Measurements from ENCODE around the gene RAB1B.

The RAB1B gene

GRCh38 chr11:66247295-66247694, 21.1 kb upstream of the RAB1B start:
- no peak for TF ChIP-seq CTCF (IDR thresholded peaks at IDR 0.05; ENCODE audit: low read depth, low read length, poor library complexity, severe bottlenecking)
- no peak for TF ChIP-seq EZH2phosphoT487 (IDR thresholded peaks at IDR 0.05; ENCODE audit: borderline replicate concordance, low read length)
- H3K9me3 ChIP-seq (ENCODE audit: control insufficient read depth, insufficient read depth, low read length), result no peaks in the 10 kb centered on the region
- H3K4me1 ChIP-seq (ENCODE audit: control insufficient read depth, low read length), result no peaks in the 10 kb centered on the region
- H3K79me2 ChIP-seq (ENCODE audit: control insufficient read depth, low read length), result no peaks in the 10 kb centered on the region
- H3K36me3 ChIP-seq (ENCODE audit: control insufficient read depth, low read length), result peaks cover 8% of the 10 kb centered on the region
- H3K4me3 ChIP-seq (ENCODE audit: low read length), result no peak overlapping the region
- H3K27ac ChIP-seq (ENCODE audit: low read depth, low read length), result no peak overlapping the region
- H3F3A ChIP-seq (ENCODE audit: control insufficient read depth, insufficient read depth), result no peaks in the 10 kb centered on the region; the same call in 1 of the 2 replicates
- no peaks in the 10 kb centered on the region for H4K20me1 ChIP-seq (ENCODE audit: control insufficient read depth, insufficient read depth, low read depth, low read length)
- H3K4me2 ChIP-seq (ENCODE audit: low read length), result no peak overlapping the region
- no peaks in the 10 kb centered on the region for H3K9me2 ChIP-seq (replicated peaks; ENCODE audit: control insufficient read depth, low read length)
- H3K27me3 ChIP-seq (ENCODE audit: control insufficient read depth, low read length), result no peaks in the 10 kb centered on the region

- Histone ChIP-seq H3K9me3 (ENCODE audit: control insufficient read depth, insufficient read depth, low read length) (no peaks in the 10 kb centered on the region), H3K9me2 (replicated peaks; ENCODE audit: control insufficient read depth, low read length) (no peaks in the 10 kb centered on the region), H3K79me2 (ENCODE audit: control insufficient read depth, low read length) (no peaks in the 10 kb centered on the region), H3K27me3 (ENCODE audit: control insufficient read depth, low read length) (no peaks in the 10 kb centered on the region), H3K36me3 (ENCODE audit: control insufficient read depth, low read length) (peaks cover 3% of the 10 kb centered on the region), H3K4me1 (ENCODE audit: control insufficient read depth, low read length) (no peaks in the 10 kb centered on the region), H3K27ac (ENCODE audit: low read depth, low read length) (no peak overlapping the region), H3K4me3 (ENCODE audit: low read length) (no peak overlapping the region), H4K20me1 (ENCODE audit: control insufficient read depth, insufficient read depth, low read depth, low read length) (no peaks in the 10 kb centered on the region), H3F3A (ENCODE audit: control insufficient read depth, insufficient read depth) (no peaks in the 10 kb centered on the region; the same call in 1 of the 2 replicates), H3K4me2 (ENCODE audit: low read length) (no peak overlapping the region)
- TF ChIP-seq EZH2phosphoT487 (IDR thresholded peaks at IDR 0.05; ENCODE audit: borderline replicate concordance, low read length), result no peak
- TF ChIP-seq CTCF (IDR thresholded peaks at IDR 0.05; ENCODE audit: low read depth, low read length, poor library complexity, severe bottlenecking), result no peak
Observed at GRCh38 chr11:66247801-66248200, 20.6 kb upstream of the RAB1B start.

- TF ChIP-seq CTCF (IDR thresholded peaks at IDR 0.05; ENCODE audit: low read depth, low read length, poor library complexity, severe bottlenecking), result no peak
- TF ChIP-seq EZH2phosphoT487 (IDR thresholded peaks at IDR 0.05; ENCODE audit: borderline replicate concordance, low read length), result no peak
- Histone ChIP-seq H3K4me2 (ENCODE audit: low read length) (no peak overlapping the region), H3K9me2 (replicated peaks; ENCODE audit: control insufficient read depth, low read length) (no peaks in the 10 kb centered on the region), H3K4me3 (ENCODE audit: low read length) (no peak overlapping the region), H3F3A (ENCODE audit: control insufficient read depth, insufficient read depth) (no peaks in the 10 kb centered on the region; the same call in 1 of the 2 replicates), H4K20me1 (ENCODE audit: control insufficient read depth, insufficient read depth, low read depth, low read length) (no peaks in the 10 kb centered on the region), H3K9me3 (ENCODE audit: control insufficient read depth, insufficient read depth, low read length) (no peaks in the 10 kb centered on the region), H3K79me2 (ENCODE audit: control insufficient read depth, low read length) (no peaks in the 10 kb centered on the region), H3K36me3 (ENCODE audit: control insufficient read depth, low read length) (no peaks in the 10 kb centered on the region; the same call in 1 of the 2 replicates), H3K27ac (ENCODE audit: low read depth, low read length) (no peak overlapping the region), H3K27me3 (ENCODE audit: control insufficient read depth, low read length) (no peaks in the 10 kb centered on the region), H3K4me1 (ENCODE audit: control insufficient read depth, low read length) (no peaks in the 10 kb centered on the region)
Observed at GRCh38 chr11:66248903-66249302, 19.5 kb upstream of the RAB1B start.

Measured in DOHH2 (cell line).